Fibroblast of skin of left quadriceps (primary cell): ENCODE measurements around the gene PDLIM7.

ENCODE experiments used
- DNase-seq, 2 experiments: peaks; one replicate each; pipeline ENCODE4 v3.0.0-alpha.2; 2013; ENCODE audit warnings: low read depth in 2 of 2

Gene PDLIM7

GRCh38 chr5:177443144-177443983 is 54.0 kb downstream of the PDLIM7 start:
- no peak for DNase-seq

GRCh38 chr5:177442066-177442826 is 55.2 kb downstream of the PDLIM7 start:
- no peak for DNase-seq

- no peak for DNase-seq
These were observed 56.2 kb downstream of the PDLIM7 start for GRCh38 chr5:177440990-177441780.

- no peak for DNase-seq
These were observed 57.0 kb downstream of the PDLIM7 start for GRCh38 chr5:177440211-177440989.

- DNase-seq, result no peak
These were observed 57.8 kb downstream of the PDLIM7 start for GRCh38 chr5:177439518-177440053.

GRCh38 chr5:177438468-177438867 is 58.9 kb downstream of the PDLIM7 start:
- DNase-seq, result no peak

GRCh38 chr5:177437623-177438022 is 59.8 kb downstream of the PDLIM7 start:
- no peak for DNase-seq

GRCh38 chr5:177435847-177436536 is 61.4 kb downstream of the PDLIM7 start:
- DNase-seq, result no peak

GRCh38 chr5:177434942-177435738 is 62.3 kb downstream of the PDLIM7 start:
- DNase-seq, result no peak

GRCh38 chr5:177434437-177434836 is 63.0 kb downstream of the PDLIM7 start:
- DNase-seq, result no peak

- no peak for DNase-seq
These were observed 63.7 kb downstream of the PDLIM7 start for GRCh38 chr5:177433658-177434217.
